Neural cell (in vitro differentiated cells): ENCODE data around the gene PDE1A.

Experiments
- CTCF ChIP-seq: fragments of 450-650 bp; IDR thresholded peaks from 2 replicates; pipeline ENCODE4 v1.5.1; 2014; ENCODE audit warnings: antibody characterized with exemption, mild to moderate bottlenecking, moderate library complexity; ENCODE audit not compliant: poor library complexity, severe bottlenecking
- EZH2 ChIP-seq: fragments of 200-600, 300-800 bp; shearing (Covaris generic), sonication (generic); IDR thresholded peaks from 2 replicates; pipeline ENCODE4 v1.6.1; 2014; ENCODE audit warnings: antibody characterized with exemption, low read length, borderline replicate concordance, mild to moderate bottlenecking; ENCODE audit not compliant: insufficient read depth, poor library complexity, severe bottlenecking
- MXI1 ChIP-seq: fragments of 450-650 bp; conservative IDR thresholded peaks from 2 replicates; pipeline ENCODE4 v1.6.1; 2014; ENCODE audit warnings: antibody characterized with exemption, mild to moderate bottlenecking; ENCODE audit not compliant: poor library complexity, severe bottlenecking
- POLR2AphosphoS5 ChIP-seq: IDR thresholded peaks from 2 replicates; pipeline ENCODE4 v1.6.1; 2012
- REST ChIP-seq: IDR thresholded peaks from 2 replicates; pipeline ENCODE4 v1.6.1; 2012; ENCODE audit warnings: borderline replicate concordance

- no peak for TF ChIP-seq CTCF
- TF ChIP-seq REST, result no peak
- no peak for TF ChIP-seq MXI1
- no peak for TF ChIP-seq EZH2
- TF ChIP-seq POLR2AphosphoS5, result no peak
These were observed 205.8 kb downstream of the PDE1A start for GRCh38 chr2:182220998-182221397.
